HEK293 (cell line): Measurements from ENCODE around the gene CLP1.
"Not testable (repeated sequence)": the region's sequence is repeated elsewhere in the genome, so short reads cannot be mapped to it uniquely, and the experiment has no call there.

ENCODE experiments used
- CTCF ChIA-PET: fragments of 350-600 bp; formaldehyde crosslinking; extraction: SDS; loops from one replicate; lab custom pipeline; 2021; ENCODE audit warnings: antibody characterized with exemption; lab: Yijun Ruan, JAX
- POLR2A ChIA-PET: fragments of 300-600 bp; formaldehyde crosslinking; extraction: SDS; loops from one replicate; lab custom pipeline; 2020; ENCODE audit warnings: antibody characterized with exemption, inconsistent platforms; lab: Yijun Ruan, JAX
- H3K27ac ChIP-seq: fragments of 200-500 bp; sonication (Bioruptor generic); 2 replicates; pipeline ENCODE4 v1.5.1; 2014; ENCODE audit warnings: low read depth, low read length, control low read depth, inconsistent platforms; ENCODE audit errors: extremely low read depth
- H3K36me3 ChIP-seq, 2 experiments: fragments of 200-500 bp in 1 of 2; sonication (Bioruptor generic) in 1 of 2; 1 replicate in 1 of 2; 2 replicates in 1 of 2; pipeline ENCODE4 v1.5.1; 2014 to 2017; ENCODE audit warnings: inconsistent platforms in 2 of 2, low read length in 2 of 2; ENCODE audit not compliant: control insufficient read depth in 2 of 2, insufficient read depth in 1 of 2
- H3K4me1 ChIP-seq: fragments of 200-500 bp; sonication (Bioruptor generic); 2 replicates; pipeline ENCODE4 v1.5.1; 2014; ENCODE audit warnings: mild to moderate bottlenecking, low read length, inconsistent platforms; ENCODE audit not compliant: control insufficient read depth, insufficient read depth
- H3K4me3 ChIP-seq: 2 replicates; pipeline ENCODE4 v1.5.1; 2011; ENCODE audit warnings: low read depth, mild to moderate bottlenecking, control low read depth, low read length, moderate library complexity
- H3K9me3 ChIP-seq: fragments of 200-500 bp; sonication (Bioruptor generic); 2 replicates; pipeline ENCODE4 v1.5.1; 2014; ENCODE audit warnings: low read depth, low read length, inconsistent platforms; ENCODE audit not compliant: control insufficient read depth, insufficient read depth
- BCL11B ChIP-seq: fragments of 450-650 bp; formaldehyde crosslinking; IDR thresholded peaks from 2 replicates; pipeline ENCODE4 v1.5.1; 2016; ENCODE audit warnings: low read depth, missing biosample characterization, missing genetic modification characterization
- GFI1B ChIP-seq: fragments of 450-650 bp; formaldehyde crosslinking; IDR thresholded peaks from 2 replicates; pipeline ENCODE4 v1.5.1; 2016; ENCODE audit warnings: missing biosample characterization, missing genetic modification characterization
- GLIS1 ChIP-seq: fragments of 450-650 bp; formaldehyde crosslinking; IDR thresholded peaks from 2 replicates; pipeline ENCODE4 v1.5.1; 2016; ENCODE audit warnings: missing biosample characterization, missing genetic modification characterization
- IKZF3 ChIP-seq: fragments of 450-650 bp; IDR thresholded peaks from 2 replicates; pipeline ENCODE4 v1.5.0; 2018; ENCODE audit warnings: missing biosample characterization, mild to moderate bottlenecking, missing genetic modification characterization, moderate library complexity
- KLF16 ChIP-seq: fragments of 450-650 bp; formaldehyde crosslinking; IDR thresholded peaks from 2 replicates; pipeline ENCODE4 v1.5.1; 2017; ENCODE audit warnings: missing biosample characterization, missing genetic modification characterization
- SETDB1 ChIP-seq: IDR thresholded peaks from one replicate; pipeline ENCODE4 v1.6.1; 2017; ENCODE audit warnings: mild to moderate bottlenecking, low read length, moderate library complexity, mixed read lengths; ENCODE audit not compliant: insufficient read length
- ZBTB1 ChIP-seq: fragments of 450-650 bp; formaldehyde crosslinking; IDR thresholded peaks from 2 replicates; pipeline ENCODE4 v1.5.1; 2016; ENCODE audit warnings: missing biosample characterization, missing genetic modification characterization
- ZBTB17 ChIP-seq: fragments of 450-650 bp; formaldehyde crosslinking; IDR thresholded peaks from 2 replicates; pipeline ENCODE4 v1.5.1; 2016; ENCODE audit warnings: missing biosample characterization, missing genetic modification characterization
- ZBTB48 ChIP-seq: fragments of 450-650 bp; formaldehyde crosslinking; IDR thresholded peaks from 2 replicates; pipeline ENCODE4 v1.5.1; 2016; ENCODE audit warnings: missing biosample characterization, missing genetic modification characterization
- ZBTB6 ChIP-seq: fragments of 450-650 bp; formaldehyde crosslinking; IDR thresholded peaks from 2 replicates; pipeline ENCODE4 v1.5.1; 2017; ENCODE audit warnings: missing biosample characterization, missing genetic modification characterization
- ZEB2 ChIP-seq: fragments of 450-650 bp; formaldehyde crosslinking; IDR thresholded peaks from 2 replicates; pipeline ENCODE4 v1.5.1; 2016; ENCODE audit warnings: missing biosample characterization, missing genetic modification characterization
- ZFHX2 ChIP-seq: fragments of 450-650 bp; formaldehyde crosslinking; conservative IDR thresholded peaks from 2 replicates; pipeline ENCODE4 v1.5.1; 2016; ENCODE audit warnings: missing biosample characterization, missing genetic modification characterization
- ZIC2 ChIP-seq: fragments of 450-650 bp; formaldehyde crosslinking; IDR thresholded peaks from 2 replicates; pipeline ENCODE4 v1.5.1; 2016; ENCODE audit warnings: missing biosample characterization, missing genetic modification characterization
- ZNF121 ChIP-seq: fragments of 450-650 bp; formaldehyde crosslinking; IDR thresholded peaks from 2 replicates; pipeline ENCODE4 v1.5.1; 2016; ENCODE audit warnings: missing biosample characterization, missing genetic modification characterization
- ZNF155 ChIP-seq: fragments of 450-650 bp; formaldehyde crosslinking; IDR thresholded peaks from 2 replicates; pipeline ENCODE4 v1.5.1; 2016; ENCODE audit warnings: missing biosample characterization, missing genetic modification characterization
- ZNF157 ChIP-seq: fragments of 450-650 bp; formaldehyde crosslinking; IDR thresholded peaks from 2 replicates; pipeline ENCODE4 v1.5.1; 2016; ENCODE audit warnings: missing biosample characterization, missing genetic modification characterization
- ZNF366 ChIP-seq: fragments of 450-650 bp; formaldehyde crosslinking; conservative IDR thresholded peaks from 2 replicates; pipeline ENCODE4 v1.5.1; 2016; ENCODE audit warnings: missing biosample characterization, missing genetic modification characterization
- ZNF416 ChIP-seq: fragments of 450-650 bp; formaldehyde crosslinking; IDR thresholded peaks from 2 replicates; pipeline ENCODE4 v1.5.1; 2016; ENCODE audit warnings: missing biosample characterization, missing genetic modification characterization
- ZNF423 ChIP-seq: fragments of 450-650 bp; formaldehyde crosslinking; IDR thresholded peaks from 2 replicates; pipeline ENCODE4 v1.5.1; 2016; ENCODE audit warnings: missing biosample characterization, missing genetic modification characterization
- ZNF514 ChIP-seq: fragments of 450-650 bp; formaldehyde crosslinking; IDR thresholded peaks from 2 replicates; pipeline ENCODE4 v1.5.1; 2016; ENCODE audit warnings: missing biosample characterization, missing genetic modification characterization
- ZNF530 ChIP-seq: fragments of 450-650 bp; formaldehyde crosslinking; IDR thresholded peaks from 2 replicates; pipeline ENCODE4 v1.5.1; 2016; ENCODE audit warnings: low read depth, missing biosample characterization, missing genetic modification characterization
- ZNF571 ChIP-seq: fragments of 450-650 bp; formaldehyde crosslinking; IDR thresholded peaks from 2 replicates; pipeline ENCODE4 v1.5.0; 2017; ENCODE audit warnings: missing biosample characterization, missing genetic modification characterization
- ZNF707 ChIP-seq: fragments of 450-650 bp; formaldehyde crosslinking; IDR thresholded peaks from 2 replicates; pipeline ENCODE4 v1.5.1; 2016; ENCODE audit warnings: missing biosample characterization, missing genetic modification characterization
- ZNF777 ChIP-seq: fragments of 450-650 bp; formaldehyde crosslinking; IDR thresholded peaks from 2 replicates; pipeline ENCODE4 v1.5.1; 2017; ENCODE audit warnings: missing biosample characterization, missing genetic modification characterization, borderline replicate concordance
- ZNF792 ChIP-seq: fragments of 450-650 bp; formaldehyde crosslinking; IDR thresholded peaks from 2 replicates; pipeline ENCODE4 v1.5.1; 2016; ENCODE audit warnings: missing biosample characterization, missing genetic modification characterization
- ZSCAN23 ChIP-seq: fragments of 450-650 bp; formaldehyde crosslinking; IDR thresholded peaks from 2 replicates; pipeline ENCODE4 v1.5.1; 2016; ENCODE audit warnings: missing biosample characterization, missing genetic modification characterization
- TF ChIP-seq, protein P1 (sequence below): fragments of 450-650 bp; formaldehyde crosslinking; IDR thresholded peaks from 2 replicates; pipeline ENCODE4 v1.5.1; 2016; ENCODE audit warnings: missing biosample characterization, missing genetic modification characterization
- TF ChIP-seq, protein P2 (sequence below): fragments of 450-650 bp; formaldehyde crosslinking; IDR thresholded peaks from 2 replicates; pipeline ENCODE4 v1.5.1; 2016; ENCODE audit warnings: missing biosample characterization, missing genetic modification characterization
- TF ChIP-seq, protein P3 (sequence below): IDR thresholded peaks from 2 replicates; pipeline ENCODE4 v1.6.1; 2011; ENCODE audit warnings: mild to moderate bottlenecking, low read depth, low read length, borderline replicate concordance

CLP1 gene

GRCh38 chr11:57651408-57651807, 6.2 kb upstream of the CLP1 start:
- Histone ChIP-seq H3K4me1 (0 out of 2 replicates have a peak, but pooled peaks cover 6% of the 10 kb centered on the region), H3K27ac (no peak overlapping the region), H3K36me3 (no peaks in the 10 kb centered on the region), H3K9me3 (no peaks in the 10 kb centered on the region), H3K4me3 (no peak overlapping the region)
- ChIA-PET CTCF (interaction anchor here (0.5 to 1.0 kb wide), 3 partner anchors 15 to 308 kb away, joined by 3 to 5 read pairs (median 4); no protein-coding TSS in a partner anchor), POLR2A (no interaction called here)
- TF ChIP-seq ZEB2 (tag by site-specific recombination) = no peak
- TF ChIP-seq ZNF121 (tag by site-specific recombination) = no peak
- no peak for TF ChIP-seq ZNF157 (tag by site-specific recombination)
- TF ChIP-seq, protein P1, sequence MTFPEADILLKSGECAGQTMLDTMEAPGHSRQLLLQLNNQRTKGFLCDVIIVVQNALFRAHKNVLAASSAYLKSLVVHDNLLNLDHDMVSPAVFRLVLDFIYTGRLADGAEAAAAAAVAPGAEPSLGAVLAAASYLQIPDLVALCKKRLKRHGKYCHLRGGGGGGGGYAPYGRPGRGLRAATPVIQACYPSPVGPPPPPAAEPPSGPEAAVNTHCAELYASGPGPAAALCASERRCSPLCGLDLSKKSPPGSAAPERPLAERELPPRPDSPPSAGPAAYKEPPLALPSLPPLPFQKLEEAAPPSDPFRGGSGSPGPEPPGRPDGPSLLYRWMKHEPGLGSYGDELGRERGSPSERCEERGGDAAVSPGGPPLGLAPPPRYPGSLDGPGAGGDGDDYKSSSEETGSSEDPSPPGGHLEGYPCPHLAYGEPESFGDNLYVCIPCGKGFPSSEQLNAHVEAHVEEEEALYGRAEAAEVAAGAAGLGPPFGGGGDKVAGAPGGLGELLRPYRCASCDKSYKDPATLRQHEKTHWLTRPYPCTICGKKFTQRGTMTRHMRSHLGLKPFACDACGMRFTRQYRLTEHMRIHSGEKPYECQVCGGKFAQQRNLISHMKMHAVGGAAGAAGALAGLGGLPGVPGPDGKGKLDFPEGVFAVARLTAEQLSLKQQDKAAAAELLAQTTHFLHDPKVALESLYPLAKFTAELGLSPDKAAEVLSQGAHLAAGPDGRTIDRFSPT (tag by site-specific recombination) = no peak
- no peak for TF ChIP-seq SETDB1
- no peak for TF ChIP-seq ZNF777 (tag by site-specific recombination)
- TF ChIP-seq ZNF514 = no peak
- no peak for TF ChIP-seq ZNF792 (tag by site-specific recombination)
- no peak for TF ChIP-seq ZIC2 (tag by site-specific recombination)
- TF ChIP-seq BCL11B (tag by site-specific recombination) = no peak
- TF ChIP-seq ZBTB48 (tag by site-specific recombination) = no peak
- TF ChIP-seq ZNF416 (tag by site-specific recombination) = no peak
- TF ChIP-seq KLF16 (tag by site-specific recombination) = no peak
- TF ChIP-seq ZBTB17 (tag by site-specific recombination) = no peak
- TF ChIP-seq ZFHX2 (tag by site-specific recombination) = no peak
- TF ChIP-seq GLIS1 (tag by site-specific recombination) = no peak
- no peak for TF ChIP-seq ZSCAN23 (tag by site-specific recombination)

DNA sequence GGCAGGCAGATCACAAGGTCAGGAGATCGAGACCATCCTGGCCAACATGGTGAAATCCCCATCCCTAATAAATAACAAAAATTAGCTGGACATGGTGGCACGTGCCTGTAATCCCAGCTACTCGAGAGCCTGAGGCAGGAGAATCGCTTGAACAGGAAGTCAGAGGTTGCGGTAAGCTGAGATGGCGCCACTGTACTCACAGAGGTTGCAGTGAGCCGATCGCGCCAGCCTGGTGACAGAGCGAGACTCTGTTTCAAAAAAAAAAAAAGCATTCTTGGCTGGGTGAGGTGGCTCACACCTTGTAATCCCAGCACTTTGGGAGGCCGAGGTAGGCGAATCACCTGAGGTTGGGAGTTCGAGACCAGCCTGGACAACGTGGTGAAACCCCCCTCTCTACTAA, 5.3 kb upstream of the CLP1 start:
- H3K4me3 ChIP-seq, H3K4me1 ChIP-seq, H3K27ac ChIP-seq, H3K9me3 ChIP-seq, POLR2A ChIA-PET, H3K36me3 ChIP-seq: not testable (repeated sequence)
- CTCF ChIA-PET = interaction anchor here (0.6 to 1.3 kb wide), 3 partner anchors 14 to 285 kb away, joined by 3 to 5 read pairs (median 5); partner anchors contain the start of gene UBE2L6

- H3K4me1 ChIP-seq = 0 out of 2 replicates have a peak, but pooled peaks cover 6% of the 10 kb centered on the region
- POLR2A ChIA-PET = no interaction called here
- H3K9me3 ChIP-seq = no peaks in the 10 kb centered on the region
- no peak overlapping the region for H3K4me3 ChIP-seq
- no peak overlapping the region for H3K27ac ChIP-seq
- TF ChIP-seq ZBTB1 (tag by site-specific recombination) = no peak
- TF ChIP-seq, protein P2, sequence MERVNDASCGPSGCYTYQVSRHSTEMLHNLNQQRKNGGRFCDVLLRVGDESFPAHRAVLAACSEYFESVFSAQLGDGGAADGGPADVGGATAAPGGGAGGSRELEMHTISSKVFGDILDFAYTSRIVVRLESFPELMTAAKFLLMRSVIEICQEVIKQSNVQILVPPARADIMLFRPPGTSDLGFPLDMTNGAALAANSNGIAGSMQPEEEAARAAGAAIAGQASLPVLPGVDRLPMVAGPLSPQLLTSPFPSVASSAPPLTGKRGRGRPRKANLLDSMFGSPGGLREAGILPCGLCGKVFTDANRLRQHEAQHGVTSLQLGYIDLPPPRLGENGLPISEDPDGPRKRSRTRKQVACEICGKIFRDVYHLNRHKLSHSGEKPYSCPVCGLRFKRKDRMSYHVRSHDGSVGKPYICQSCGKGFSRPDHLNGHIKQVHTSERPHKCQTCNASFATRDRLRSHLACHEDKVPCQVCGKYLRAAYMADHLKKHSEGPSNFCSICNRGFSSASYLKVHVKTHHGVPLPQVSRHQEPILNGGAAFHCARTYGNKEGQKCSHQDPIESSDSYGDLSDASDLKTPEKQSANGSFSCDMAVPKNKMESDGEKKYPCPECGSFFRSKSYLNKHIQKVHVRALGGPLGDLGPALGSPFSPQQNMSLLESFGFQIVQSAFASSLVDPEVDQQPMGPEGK (tag by site-specific recombination) = no peak
- no peak for TF ChIP-seq ZNF571 (tag by site-specific recombination)
- no peak for TF ChIP-seq ZNF530 (tag by site-specific recombination)
- no peak for TF ChIP-seq ZNF707 (tag by site-specific recombination)
- no peak for TF ChIP-seq ZBTB6 (tag by site-specific recombination)
- no peak for TF ChIP-seq ZNF423 (tag by site-specific recombination)
- TF ChIP-seq ZNF366 = no peak
- no peak for TF ChIP-seq ZNF155 (tag by site-specific recombination)
- no peak for TF ChIP-seq IKZF3 (tag by site-specific recombination)
- TF ChIP-seq GFI1B = no peak
- no peak for TF ChIP-seq ZNF792 (tag by site-specific recombination)
- TF ChIP-seq, protein P3, sequence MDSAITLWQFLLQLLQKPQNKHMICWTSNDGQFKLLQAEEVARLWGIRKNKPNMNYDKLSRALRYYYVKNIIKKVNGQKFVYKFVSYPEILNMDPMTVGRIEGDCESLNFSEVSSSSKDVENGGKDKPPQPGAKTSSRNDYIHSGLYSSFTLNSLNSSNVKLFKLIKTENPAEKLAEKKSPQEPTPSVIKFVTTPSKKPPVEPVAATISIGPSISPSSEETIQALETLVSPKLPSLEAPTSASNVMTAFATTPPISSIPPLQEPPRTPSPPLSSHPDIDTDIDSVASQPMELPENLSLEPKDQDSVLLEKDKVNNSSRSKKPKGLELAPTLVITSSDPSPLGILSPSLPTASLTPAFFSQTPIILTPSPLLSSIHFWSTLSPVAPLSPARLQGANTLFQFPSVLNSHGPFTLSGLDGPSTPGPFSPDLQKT = no peak
- TF ChIP-seq ZNF157 (tag by site-specific recombination) = no peak
- H3K36me3 ChIP-seq = no peaks in the 10 kb centered on the region
- CTCF ChIA-PET = interaction anchor here (0.6 to 1.3 kb wide), 3 partner anchors 11 to 285 kb away, joined by 3 to 5 read pairs (median 5); partner anchors contain the start of gene UBE2L6
Observed at GRCh38 chr11:57652662-57653061, 4.9 kb upstream of the CLP1 start.
